ENCODE results near the gene KIF19.

KIF19 gene

DNA sequence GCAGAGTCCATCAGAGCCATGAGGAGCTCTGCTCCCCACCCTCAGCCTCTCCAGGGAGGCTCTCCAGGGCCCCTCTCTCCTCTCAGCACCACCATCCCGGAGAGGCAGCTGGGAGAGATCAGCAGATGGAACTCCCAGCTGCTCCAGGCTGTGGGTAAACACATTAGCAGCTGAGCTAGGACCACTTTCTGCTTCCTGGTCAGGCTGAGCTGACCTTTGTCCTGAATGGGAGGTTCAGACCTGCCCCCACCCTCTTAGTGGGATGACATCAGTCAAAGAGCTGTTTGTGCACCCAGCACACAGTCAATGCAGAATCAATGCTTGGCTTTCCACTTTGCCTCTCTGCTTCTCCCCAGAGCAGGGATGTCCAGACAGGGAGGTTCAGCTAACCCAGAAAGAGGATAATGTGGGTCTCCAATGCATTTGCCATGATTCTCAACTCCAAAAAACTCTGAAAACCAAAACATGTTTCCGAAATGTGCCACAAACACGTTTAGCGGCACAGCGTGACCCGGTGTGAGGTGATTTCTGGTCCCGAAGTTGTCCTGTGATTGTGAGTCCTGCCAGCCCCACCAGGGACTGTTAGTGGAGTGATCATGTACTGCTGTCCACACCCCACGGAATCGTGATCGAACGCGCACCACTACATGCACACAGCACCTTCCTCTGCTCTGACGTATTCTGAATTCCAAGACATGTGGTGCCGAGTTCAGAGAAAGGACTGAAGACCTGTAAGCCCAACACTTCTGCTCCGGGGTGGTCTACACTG, 48.0 kb downstream of the KIF19 start:
- no peaks in the 10 kb centered on the region for H3K27me3 ChIP-seq (ENCODE audit: insufficient read depth, low read depth, severe bottlenecking)
- no peaks in the 10 kb centered on the region for H3K9me3 ChIP-seq (ENCODE audit: severe bottlenecking)
- TF ChIP-seq, protein P1, sequence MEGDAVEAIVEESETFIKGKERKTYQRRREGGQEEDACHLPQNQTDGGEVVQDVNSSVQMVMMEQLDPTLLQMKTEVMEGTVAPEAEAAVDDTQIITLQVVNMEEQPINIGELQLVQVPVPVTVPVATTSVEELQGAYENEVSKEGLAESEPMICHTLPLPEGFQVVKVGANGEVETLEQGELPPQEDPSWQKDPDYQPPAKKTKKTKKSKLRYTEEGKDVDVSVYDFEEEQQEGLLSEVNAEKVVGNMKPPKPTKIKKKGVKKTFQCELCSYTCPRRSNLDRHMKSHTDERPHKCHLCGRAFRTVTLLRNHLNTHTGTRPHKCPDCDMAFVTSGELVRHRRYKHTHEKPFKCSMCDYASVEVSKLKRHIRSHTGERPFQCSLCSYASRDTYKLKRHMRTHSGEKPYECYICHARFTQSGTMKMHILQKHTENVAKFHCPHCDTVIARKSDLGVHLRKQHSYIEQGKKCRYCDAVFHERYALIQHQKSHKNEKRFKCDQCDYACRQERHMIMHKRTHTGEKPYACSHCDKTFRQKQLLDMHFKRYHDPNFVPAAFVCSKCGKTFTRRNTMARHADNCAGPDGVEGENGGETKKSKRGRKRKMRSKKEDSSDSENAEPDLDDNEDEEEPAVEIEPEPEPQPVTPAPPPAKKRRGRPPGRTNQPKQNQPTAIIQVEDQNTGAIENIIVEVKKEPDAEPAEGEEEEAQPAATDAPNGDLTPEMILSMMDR (IDR thresholded peaks at IDR 0.05; ENCODE audit: low read depth, low read length): no peak
- peak overlapping the region; percentile 12 for H3K27ac ChIP-seq
- no peaks in the 10 kb centered on the region for H3K36me3 ChIP-seq
- no peak overlapping the region for H3K4me3 ChIP-seq (ENCODE audit: low read depth, low read length)
- peak; percentile 76 for DNase-seq

DNA sequence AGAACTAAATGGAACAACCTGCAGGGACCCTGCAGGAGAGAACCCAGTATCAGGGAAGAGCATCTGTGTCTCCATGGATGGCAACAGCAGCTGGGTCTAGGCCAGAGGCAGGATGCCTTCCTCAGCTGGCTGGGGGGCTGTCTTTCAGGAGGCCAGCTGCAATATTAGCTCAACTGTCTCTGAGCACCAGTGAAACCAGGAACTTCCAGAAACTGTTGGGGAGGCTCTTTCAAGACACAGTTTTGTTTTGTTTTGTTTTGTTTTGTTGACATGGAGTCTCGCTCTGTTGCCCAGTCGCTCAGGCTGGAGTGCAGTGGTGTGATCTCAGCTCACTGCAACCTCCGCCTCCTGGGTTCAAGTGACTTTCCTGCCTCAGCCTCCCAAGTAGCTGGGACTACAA, 48.8 kb downstream of the KIF19 start:
- no peak overlapping the region for H3K27ac ChIP-seq
- no peaks in the 10 kb centered on the region for H3K36me3 ChIP-seq
- H3K9me3 ChIP-seq (ENCODE audit: severe bottlenecking): no peaks in the 10 kb centered on the region
- no peak for DNase-seq
- H3K27me3 ChIP-seq (ENCODE audit: insufficient read depth, low read depth, severe bottlenecking): no peaks in the 10 kb centered on the region
- H3K4me3 ChIP-seq (ENCODE audit: low read depth, low read length): no peak overlapping the region
- TF ChIP-seq, protein P1 (IDR thresholded peaks at IDR 0.05; ENCODE audit: low read depth, low read length): no peak

DNA sequence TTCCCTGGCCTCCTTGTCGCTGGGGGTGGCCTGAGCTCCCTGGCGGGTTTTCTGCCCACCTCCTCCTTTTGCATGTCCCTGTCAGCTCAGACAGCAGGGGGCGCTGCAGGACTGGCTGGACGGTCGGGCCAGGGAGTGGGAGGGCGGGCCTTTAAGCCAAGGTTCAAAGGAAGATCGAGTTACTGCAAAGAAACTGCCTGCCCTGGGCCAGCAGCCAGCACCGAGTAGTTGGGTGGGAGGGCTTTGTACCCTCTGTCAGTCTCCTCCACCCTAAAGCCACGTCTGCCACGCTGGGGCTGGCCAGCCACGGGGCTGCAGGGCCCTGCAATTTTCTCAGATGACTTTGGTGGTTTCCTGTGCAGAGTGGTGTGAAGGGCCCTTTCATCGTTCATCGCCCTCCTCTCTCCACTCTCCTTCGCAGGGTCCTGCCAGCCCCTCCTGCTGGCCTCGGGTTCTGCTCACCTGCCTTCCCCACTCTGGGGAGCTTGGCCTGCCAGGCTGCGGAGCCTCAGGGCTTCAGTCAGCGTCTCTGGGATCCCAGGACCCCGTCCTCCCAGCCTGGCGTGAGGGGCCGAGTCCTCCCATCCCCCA, 53.6 kb downstream of the KIF19 start:
- TF ChIP-seq, protein P1 (IDR thresholded peaks at IDR 0.05; ENCODE audit: low read depth, low read length): peak; percentile 95
- no peaks in the 10 kb centered on the region for H3K36me3 ChIP-seq
- peak; percentile 97 for DNase-seq
- no peaks in the 10 kb centered on the region for H3K27me3 ChIP-seq (ENCODE audit: insufficient read depth, low read depth, severe bottlenecking)
- no peaks in the 10 kb centered on the region for H3K9me3 ChIP-seq (ENCODE audit: severe bottlenecking)
- no peak overlapping the region for H3K27ac ChIP-seq
- H3K4me3 ChIP-seq (ENCODE audit: low read depth, low read length): no peak overlapping the region

DNA sequence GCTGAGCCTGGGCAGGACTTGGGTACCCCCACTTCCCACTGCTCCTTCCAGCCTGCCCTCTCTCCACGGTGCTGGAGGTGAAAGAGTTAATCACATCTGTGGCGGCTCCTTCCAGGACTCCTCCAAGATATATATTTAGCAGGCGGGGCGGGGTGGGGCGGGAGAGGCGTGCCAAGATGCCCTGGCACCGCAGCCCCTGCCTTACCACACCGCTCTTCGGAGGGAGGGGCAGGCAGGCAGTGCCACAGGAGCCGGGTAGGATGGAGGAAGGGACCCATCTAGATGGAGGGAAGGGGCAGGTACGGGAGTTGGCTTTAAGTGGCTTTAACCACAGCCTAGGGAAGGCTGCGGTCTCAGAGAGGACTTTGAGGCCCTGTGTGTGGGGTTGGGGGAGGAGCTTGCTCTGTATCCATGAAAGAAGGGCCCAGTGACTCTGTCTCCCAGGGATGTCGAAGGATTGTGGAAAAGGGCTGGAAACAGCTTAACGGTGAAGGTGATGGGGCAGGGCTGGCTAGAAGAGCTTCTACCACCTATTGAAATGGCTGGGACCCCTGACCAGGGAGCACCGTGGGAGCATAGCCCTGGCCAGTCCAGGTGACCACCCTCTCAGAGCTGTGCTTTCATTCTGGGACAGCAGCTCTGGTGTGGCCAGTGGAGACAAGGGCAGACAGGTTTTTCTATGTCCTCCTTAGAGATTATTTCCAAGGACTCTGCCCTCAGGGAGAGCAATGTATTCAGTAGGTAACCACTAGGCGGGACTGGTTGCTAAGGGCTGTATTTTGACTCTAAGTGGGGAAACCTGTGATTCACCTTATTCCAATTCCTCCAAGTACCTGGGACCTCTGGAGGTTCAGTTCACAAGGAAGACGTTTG, 54.3 kb downstream of the KIF19 start:
- no peaks in the 10 kb centered on the region for H3K9me3 ChIP-seq (ENCODE audit: severe bottlenecking)
- no peaks in the 10 kb centered on the region for H3K36me3 ChIP-seq
- H3K4me3 ChIP-seq (ENCODE audit: low read depth, low read length): no peak overlapping the region
- DNase-seq: no peak
- no peaks in the 10 kb centered on the region for H3K27me3 ChIP-seq (ENCODE audit: insufficient read depth, low read depth, severe bottlenecking)
- TF ChIP-seq, protein P1 (IDR thresholded peaks at IDR 0.05; ENCODE audit: low read depth, low read length): no peak
- no peak overlapping the region for H3K27ac ChIP-seq

DNA sequence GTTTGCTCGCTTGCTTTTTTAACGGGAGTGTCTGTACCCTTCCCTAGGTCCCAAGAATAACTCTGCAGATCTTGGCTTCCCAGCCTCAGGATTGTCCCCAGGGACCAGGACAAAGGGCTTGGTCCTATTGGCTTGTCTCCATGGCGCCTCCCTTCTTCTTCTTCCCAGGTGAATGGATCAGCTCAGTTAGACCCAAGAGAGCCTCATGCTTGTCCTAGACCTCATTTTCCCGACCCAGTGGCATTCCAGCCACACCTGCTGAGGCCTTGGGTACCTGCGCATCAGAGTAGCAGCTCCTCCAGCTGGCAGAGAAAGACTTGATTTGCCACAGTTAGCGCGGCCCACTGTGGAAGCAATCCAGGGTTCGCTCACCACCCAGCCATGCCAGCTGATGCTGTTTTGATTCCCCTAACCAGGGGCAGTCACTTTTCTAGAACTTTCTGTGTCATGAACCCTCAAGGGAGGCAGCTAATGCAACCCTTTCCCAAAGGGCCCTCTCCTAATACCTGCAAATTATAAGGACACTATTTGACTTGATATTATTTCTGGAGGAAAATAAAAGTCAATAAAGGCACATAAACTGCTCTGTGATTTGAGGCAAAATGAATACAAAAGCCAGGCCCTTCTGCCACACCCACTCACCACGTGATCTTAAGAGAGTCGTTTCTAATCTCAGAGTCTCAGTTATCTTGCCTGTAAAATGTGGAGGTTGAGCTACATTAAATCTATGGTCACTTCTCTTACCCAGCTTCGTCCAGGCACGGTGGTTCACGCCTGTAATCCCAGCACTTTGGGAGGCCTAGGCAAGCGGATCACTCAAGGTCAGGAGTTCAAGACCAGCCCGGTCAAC, 55.2 kb downstream of the KIF19 start:
- Histone ChIP-seq H3K4me3 (ENCODE audit: low read depth, low read length) (no peak overlapping the region), H3K9me3 (ENCODE audit: severe bottlenecking) (no peaks in the 10 kb centered on the region), H3K36me3 (no peaks in the 10 kb centered on the region), H3K27me3 (ENCODE audit: insufficient read depth, low read depth, severe bottlenecking) (no peaks in the 10 kb centered on the region), H3K27ac (no peak overlapping the region)
- TF ChIP-seq, protein P1 (IDR thresholded peaks at IDR 0.05; ENCODE audit: low read depth, low read length): no peak
- no peak for DNase-seq
